PC-9 (cell line): Measurements from ENCODE around the gene CYP27B1. TPM values are rescaled to one million over a fixed set of nuclear protein-coding genes. Genes with fewer than 3 reads are reported as not detected.

Experiments
- BruUV-seq: library from RNA; stranded (reverse); fragments of 400-500 nt; replicated peaks from 2 replicates; lab custom pipeline; 2021; lab: Mats Ljungman, UMichigan
- CTCF ChIA-PET: fragments of 300-600 bp; sonication (Branson Sonifier 250); formaldehyde crosslinking; loops from one replicate; lab custom pipeline; 2022; ENCODE audit warnings: antibody characterized with exemption; lab: Charles Lee
- POLR2A ChIA-PET: fragments of 300-600 bp; sonication (Branson Sonifier 250); formaldehyde crosslinking; loops from one replicate; lab custom pipeline; 2022; ENCODE audit warnings: antibody characterized with exemption; ENCODE audit not compliant: unreplicated experiment; lab: Charles Lee
- DNase-seq, 2 experiments: peaks; one replicate each; pipeline versions ENCODE4 v3.0.0 to v3.0.0-alpha.2; 2015 to 2022; ENCODE audit warnings: mixed read lengths in 1 of 2
- H2AFZ ChIP-seq: fragments of 200-600 bp; sonication (generic); 2 replicates; pipeline ENCODE4 v1.8.1; 2017; ENCODE audit warnings: antibody characterized with exemption
- H3F3A ChIP-seq: fragments of 200-600 bp; sonication (generic); 2 replicates; pipeline ENCODE4 v1.8.1; 2017; ENCODE audit warnings: antibody characterized with exemption, mild to moderate bottlenecking, low read depth; ENCODE audit not compliant: insufficient read depth
- H3K27ac ChIP-seq: fragments of 200-600 bp; sonication (generic); 2 replicates; pipeline ENCODE4 v1.6.1; 2016; ENCODE audit warnings: mixed run types
- H3K27me3 ChIP-seq: fragments of 200-600 bp; sonication (generic); 2 replicates; pipeline ENCODE4 v1.6.1; 2016; ENCODE audit warnings: low read depth, mixed run types; ENCODE audit not compliant: insufficient read depth
- H3K36me3 ChIP-seq: fragments of 200-600 bp; sonication (generic); 2 replicates; pipeline ENCODE4 v1.6.1; 2016; ENCODE audit warnings: low read depth, mixed run types
- H3K4me1 ChIP-seq: fragments of 200-600 bp; sonication (generic); replicated peaks from 2 replicates; pipeline ENCODE4 v1.6.1; 2016; ENCODE audit warnings: mixed run types; ENCODE audit not compliant: insufficient read depth
- H3K4me2 ChIP-seq: fragments of 200-600 bp; sonication (generic); 2 replicates; pipeline ENCODE4 v1.6.1; 2017; ENCODE audit warnings: mixed run types
- H3K4me3 ChIP-seq: fragments of 200-600 bp; sonication (generic); 2 replicates; pipeline ENCODE4 v1.6.1; 2016; ENCODE audit warnings: mixed run types
- H3K79me2 ChIP-seq: fragments of 200-600 bp; sonication (generic); 2 replicates; pipeline ENCODE4 v1.6.1; 2017; ENCODE audit warnings: low read depth, mixed run types
- H3K9me2 ChIP-seq: fragments of 200-600 bp; sonication (generic); 2 replicates; pipeline ENCODE4 v1.8.1; 2017; ENCODE audit warnings: mild to moderate bottlenecking; ENCODE audit not compliant: insufficient read depth
- H3K9me3 ChIP-seq: fragments of 200-600 bp; sonication (generic); 2 replicates; pipeline ENCODE4 v1.8.1; 2016; ENCODE audit warnings: low read depth; ENCODE audit not compliant: insufficient read depth
- H4K20me1 ChIP-seq: fragments of 200-600 bp; sonication (generic); 2 replicates; pipeline ENCODE4 v1.8.1; 2017; ENCODE audit not compliant: insufficient read depth
- EZH2 ChIP-seq: fragments of 200-600 bp; sonication (generic); IDR thresholded peaks from 2 replicates; pipeline ENCODE4 v1.8.0; 2017; ENCODE audit warnings: antibody characterized with exemption, low read depth
- intact Hi-C: fragments of 100-400 bp; cut with micrococcal nuclease; formaldehyde crosslinking; loops from one replicate; pipeline ENCODE4 v1.10.0; 2022; ENCODE audit not compliant: unreplicated experiment
- total RNA-seq: library from RNA; stranded (reverse); gene quantifications from 2 replicates; pipeline ENCODE4 v1.2.3, GENCODE V29; 2021
- TF ChIP-seq, protein P1 (sequence below): fragments of 200-600 bp; sonication (generic); conservative IDR thresholded peaks from 2 replicates; pipeline ENCODE4 v1.6.1; 2017; ENCODE audit warnings: mixed run types, antibody characterized with exemption, mild to moderate bottlenecking, moderate library complexity

CYP27B1 gene
- total RNA-seq, 1 experiment from 2014 or later = 1.8 TPM

DNA sequence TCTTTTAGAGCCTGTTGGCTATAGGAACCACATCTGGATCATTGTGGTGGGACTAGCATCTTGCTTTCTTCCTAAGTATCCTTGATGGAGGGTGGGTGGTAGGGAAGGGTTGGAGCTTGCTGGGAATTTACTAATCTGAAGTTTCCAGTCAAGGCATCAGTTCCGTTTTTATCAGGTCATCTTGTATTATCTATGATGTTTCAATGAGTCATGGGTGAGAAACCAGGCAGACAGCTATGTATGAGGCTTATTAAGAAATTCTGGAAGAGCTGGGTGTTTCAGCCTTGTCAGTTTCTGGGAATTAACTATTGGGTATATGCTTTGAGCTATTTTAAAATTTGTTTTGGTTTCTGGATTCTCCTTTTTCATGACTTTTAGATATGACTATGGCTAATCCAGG is 27.0 kb upstream of the CYP27B1 start:
- H3K79me2 ChIP-seq = no peaks in the 10 kb centered on the region; the same call in 1 of the 2 replicates
- H3K4me1 ChIP-seq = peaks cover 25% of the 10 kb centered on the region
- H3K27me3 ChIP-seq = no peaks in the 10 kb centered on the region
- H3K4me3 ChIP-seq = no peak overlapping the region
- intact Hi-C loops = no loop called here
- BruUV-seq = no TSS peak
- TF ChIP-seq, protein P1, sequence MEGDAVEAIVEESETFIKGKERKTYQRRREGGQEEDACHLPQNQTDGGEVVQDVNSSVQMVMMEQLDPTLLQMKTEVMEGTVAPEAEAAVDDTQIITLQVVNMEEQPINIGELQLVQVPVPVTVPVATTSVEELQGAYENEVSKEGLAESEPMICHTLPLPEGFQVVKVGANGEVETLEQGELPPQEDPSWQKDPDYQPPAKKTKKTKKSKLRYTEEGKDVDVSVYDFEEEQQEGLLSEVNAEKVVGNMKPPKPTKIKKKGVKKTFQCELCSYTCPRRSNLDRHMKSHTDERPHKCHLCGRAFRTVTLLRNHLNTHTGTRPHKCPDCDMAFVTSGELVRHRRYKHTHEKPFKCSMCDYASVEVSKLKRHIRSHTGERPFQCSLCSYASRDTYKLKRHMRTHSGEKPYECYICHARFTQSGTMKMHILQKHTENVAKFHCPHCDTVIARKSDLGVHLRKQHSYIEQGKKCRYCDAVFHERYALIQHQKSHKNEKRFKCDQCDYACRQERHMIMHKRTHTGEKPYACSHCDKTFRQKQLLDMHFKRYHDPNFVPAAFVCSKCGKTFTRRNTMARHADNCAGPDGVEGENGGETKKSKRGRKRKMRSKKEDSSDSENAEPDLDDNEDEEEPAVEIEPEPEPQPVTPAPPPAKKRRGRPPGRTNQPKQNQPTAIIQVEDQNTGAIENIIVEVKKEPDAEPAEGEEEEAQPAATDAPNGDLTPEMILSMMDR = no peak
- no peak for TF ChIP-seq EZH2
- peaks cover 5% of the 10 kb centered on the region; the same call in 1 of the 2 replicates for H4K20me1 ChIP-seq
- peak overlapping the region; percentile 72 for H3K27ac ChIP-seq
- DNase-seq = peak in 1 of 2 experiments; percentile 81
- peaks cover 33% of the 10 kb centered on the region for H3F3A ChIP-seq
- POLR2A ChIA-PET = no interaction called here
- no peak overlapping the region for H2AFZ ChIP-seq
- no peaks in the 10 kb centered on the region for H3K9me2 ChIP-seq
- H3K9me3 ChIP-seq = no peaks in the 10 kb centered on the region
- CTCF ChIA-PET = no interaction called here
- H3K36me3 ChIP-seq = peaks cover 50% of the 10 kb centered on the region
- H3K4me2 ChIP-seq = peak overlapping the region; percentile 42

DNA sequence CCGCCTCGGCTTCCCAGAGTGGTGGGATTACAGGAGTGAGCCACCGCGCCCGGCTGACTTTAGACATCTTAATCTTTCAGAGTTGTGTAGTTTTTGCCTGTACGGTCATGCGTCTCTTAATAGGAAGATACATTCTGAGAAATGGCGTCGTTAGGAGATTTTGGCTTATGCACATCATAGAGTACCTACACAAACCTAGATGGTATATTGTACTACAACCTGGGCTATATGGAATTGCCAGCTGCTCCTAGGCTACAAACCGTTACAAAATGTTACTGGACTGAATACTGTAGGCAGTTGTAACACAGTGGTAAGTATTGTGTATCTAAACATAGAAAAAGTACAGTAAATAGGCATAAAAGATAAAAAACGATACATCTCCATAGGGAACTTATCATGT is 17.0 kb upstream of the CYP27B1 start:
- Histone ChIP-seq H3K9me2 (no peaks in the 10 kb centered on the region), H3K79me2 (peaks cover 14% of the 10 kb centered on the region), H2AFZ (no peak overlapping the region), H3K9me3 (no peaks in the 10 kb centered on the region), H3K27me3 (no peaks in the 10 kb centered on the region), H4K20me1 (no peaks in the 10 kb centered on the region), H3K27ac (no peak overlapping the region), H3F3A (peaks cover 10% of the 10 kb centered on the region; the same call in 1 of the 2 replicates), H3K4me1 (peaks cover 8% of the 10 kb centered on the region), H3K36me3 (peaks cover 26% of the 10 kb centered on the region), H3K4me3 (no peak overlapping the region), H3K4me2 (peak overlapping the region; percentile 75)
- POLR2A ChIA-PET = interaction anchor here (0.6 kb wide), 1 partner anchor 12 kb away, joined by 4 read pairs; the partner anchor contains the start of gene EEF1AKMT3
- BruUV-seq = no TSS peak
- no peak for DNase-seq
- intact Hi-C loops = no loop called here
- TF ChIP-seq, protein P1 = no peak
- no peak for TF ChIP-seq EZH2
- CTCF ChIA-PET = interaction anchor here (0.6 kb wide), 1 partner anchor 1121 kb away, joined by 15 read pairs; no protein-coding TSS in a partner anchor

DNA sequence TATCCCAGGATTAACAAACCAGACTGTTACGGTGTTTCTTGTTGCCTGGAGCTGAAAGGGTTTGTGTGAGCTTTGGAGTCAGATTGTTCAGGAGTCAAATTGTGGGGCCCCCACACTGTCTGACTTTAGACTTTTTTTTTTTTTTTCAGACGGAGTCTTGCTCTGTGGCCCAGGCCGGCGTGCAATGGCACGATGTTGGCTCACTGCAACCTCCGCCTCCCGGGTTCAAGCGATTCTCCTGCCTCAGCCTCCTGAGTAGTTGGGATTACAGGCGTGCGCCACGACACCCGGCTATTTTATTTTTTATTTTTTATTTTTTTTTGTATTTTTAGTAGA is 16.6 kb upstream of the CYP27B1 start:
- ChIA-PET POLR2A (interaction anchor here (0.6 kb wide), 1 partner anchor 11 kb away, joined by 4 read pairs; the partner anchor contains the start of gene EEF1AKMT3), CTCF (interaction anchor here (0.6 kb wide), 1 partner anchor 1121 kb away, joined by 15 read pairs; no protein-coding TSS in a partner anchor)
- Histone ChIP-seq H4K20me1 (no peaks in the 10 kb centered on the region), H3K4me2 (peak overlapping the region; percentile 75), H3K4me3 (peak overlapping the region; percentile 96), H2AFZ (peak overlapping the region; percentile 90), H3K4me1 (peaks cover 8% of the 10 kb centered on the region), H3K36me3 (peaks cover 26% of the 10 kb centered on the region), H3K79me2 (peaks cover 14% of the 10 kb centered on the region), H3K27me3 (no peaks in the 10 kb centered on the region), H3K9me2 (no peaks in the 10 kb centered on the region), H3F3A (peaks cover 10% of the 10 kb centered on the region; the same call in 1 of the 2 replicates), H3K9me3 (no peaks in the 10 kb centered on the region), H3K27ac (no peak overlapping the region)
- DNase-seq = no peak
- intact Hi-C loops = no loop called here
- TF ChIP-seq EZH2 = no peak
- TF ChIP-seq, protein P1 = no peak
- BruUV-seq = no TSS peak
